Suppressor macrophage treated with lipopolysaccharide for 4 hours (primary cell): ENCODE data around the gene NUDCD3.
A peak's percentile ranks its signal among the peaks of the same experiment; 100 is the strongest.

ENCODE experiments used
- DNase-seq: peaks from one replicate; pipeline ENCODE4 v3.0.0-alpha.2; 2020

Gene NUDCD3

GRCh38 chr7:44380831-44381493 is 109.5 kb downstream of the NUDCD3 start:
- no peak for DNase-seq

- no peak for DNase-seq
Measured at GRCh38 chr7:44380189-44380830, 110.1 kb downstream of the NUDCD3 start.

GRCh38 chr7:44379366-44380188 is 110.9 kb downstream of the NUDCD3 start:
- DNase-seq = no peak

GRCh38 chr7:44378744-44379143 is 111.7 kb downstream of the NUDCD3 start:
- no peak for DNase-seq

GRCh38 chr7:44377681-44378421 is 112.6 kb downstream of the NUDCD3 start:
- DNase-seq = peak; percentile 27

GRCh38 chr7:44377134-44377463 is 113.4 kb downstream of the NUDCD3 start:
- no peak for DNase-seq

GRCh38 chr7:44376429-44377133 is 113.9 kb downstream of the NUDCD3 start:
- no peak for DNase-seq

GRCh38 chr7:44375926-44376342 is 114.5 kb downstream of the NUDCD3 start:
- DNase-seq = no peak

- DNase-seq = no peak
Measured at GRCh38 chr7:44375236-44375699, 115.2 kb downstream of the NUDCD3 start.

GRCh38 chr7:44374007-44374763 is 116.3 kb downstream of the NUDCD3 start:
- DNase-seq = no peak

GRCh38 chr7:44373418-44373740 is 117.1 kb downstream of the NUDCD3 start:
- no peak for DNase-seq

GRCh38 chr7:44372560-44373417 is 117.7 kb downstream of the NUDCD3 start:
- peak; percentile 20 for DNase-seq

- no peak for DNase-seq
Measured at GRCh38 chr7:44368885-44369284, 121.6 kb downstream of the NUDCD3 start.

- no peak for DNase-seq
Measured at GRCh38 chr7:44368455-44368854, 122.0 kb downstream of the NUDCD3 start.

GRCh38 chr7:44367475-44368043 is 122.9 kb downstream of the NUDCD3 start:
- no peak for DNase-seq

- DNase-seq = peak; percentile 36
Measured at GRCh38 chr7:44366986-44367385, 123.5 kb downstream of the NUDCD3 start.

- no peak for DNase-seq
Measured at GRCh38 chr7:44353668-44354067, 136.8 kb downstream of the NUDCD3 start.

GRCh38 chr7:44348851-44349781 is 141.3 kb downstream of the NUDCD3 start:
- no peak for DNase-seq

- DNase-seq = peak; percentile 15
Measured at GRCh38 chr7:44348300-44348699, 142.2 kb downstream of the NUDCD3 start.
